Fibroblast of mammary gland (primary cell): ENCODE measurements around the gene SERTAD1.

Source experiments
- DNase-seq: peaks from one replicate; pipeline ENCODE4 v3.0.0-alpha.2; 2010; ENCODE audit warnings: low read depth
- H3K4me3 ChIP-seq: 2 replicates; pipeline ENCODE4 v1.5.1; 2011; ENCODE audit warnings: low read depth, mild to moderate bottlenecking, low read length, moderate library complexity; ENCODE audit not compliant: control insufficient read depth
- CTCF ChIP-seq: conservative IDR thresholded peaks from 2 replicates; pipeline ENCODE4 v1.5.1; 2011; ENCODE audit warnings: low read depth, low read length, inconsistent platforms; ENCODE audit not compliant: control insufficient read depth, insufficient read depth

Gene SERTAD1

GRCh38 chr19:40415768-40416167 lies 10.0 kb downstream of the SERTAD1 start:
- H3K4me3 ChIP-seq: no peak overlapping the region
- TF ChIP-seq CTCF: no peak
- no peak for DNase-seq

GRCh38 chr19:40414542-40415535 lies 11.0 kb downstream of the SERTAD1 start:
- TF ChIP-seq CTCF: no peak
- no peak for DNase-seq
- no peak overlapping the region for H3K4me3 ChIP-seq

- TF ChIP-seq CTCF: no peak
- H3K4me3 ChIP-seq: no peak within 1 kb of the TSS
- no peak for DNase-seq
Measured at GRCh38 chr19:40413291-40413845, 12.4 kb downstream of the SERTAD1 start, which contains the start of gene PRX. TSS of gene PRX (minus strand) at chr19:40413378. CDS start at chr19:40407932, 5,446 bp downstream.

GRCh38 chr19:40412866-40413265 lies 12.9 kb downstream of the SERTAD1 start:
- no peak overlapping the region for H3K4me3 ChIP-seq
- TF ChIP-seq CTCF: no peak
- DNase-seq: no peak

- no peak for TF ChIP-seq CTCF
- no peak overlapping the region for H3K4me3 ChIP-seq
- DNase-seq: no peak
Measured at GRCh38 chr19:40411958-40412499, 13.8 kb downstream of the SERTAD1 start.

GRCh38 chr19:40411125-40411842 lies 14.5 kb downstream of the SERTAD1 start:
- DNase-seq: no peak
- TF ChIP-seq CTCF: no peak
- H3K4me3 ChIP-seq: no peak overlapping the region
